H9 (cell line): ENCODE data around the gene FANK1. TPM values are rescaled to one million over a fixed set of nuclear protein-coding genes. Genes with fewer than 3 reads are reported as not detected.

ENCODE experiments used
- DNase-seq: peaks from one replicate; pipeline ENCODE4 v3.0.0-alpha.2; 2017
- H2AFZ ChIP-seq: one replicate; pipeline ENCODE4 v1.6.1; 2013; ENCODE audit warnings: mild to moderate bottlenecking, low read length, control low read depth, moderate library complexity
- H2AK5ac ChIP-seq: 2 replicates; pipeline ENCODE4 v1.6.1; 2013; ENCODE audit warnings: low read length, control low read depth, mixed read lengths; ENCODE audit not compliant: insufficient read length
- H2BK120ac ChIP-seq: one replicate; pipeline ENCODE4 v1.6.1; 2013; ENCODE audit warnings: low read depth, mild to moderate bottlenecking, low read length, control low read depth, inconsistent platforms; ENCODE audit not compliant: poor library complexity, severe bottlenecking
- H2BK12ac ChIP-seq: 2 replicates; pipeline ENCODE4 v1.6.1; 2013; ENCODE audit warnings: low read length, control low read depth, mixed read lengths, low read depth; ENCODE audit not compliant: insufficient read length
- H2BK15ac ChIP-seq: 2 replicates; pipeline ENCODE4 v1.6.1; 2013; ENCODE audit warnings: low read depth, low read length, control low read depth
- H2BK20ac ChIP-seq: one replicate; pipeline ENCODE4 v1.6.1; 2013; ENCODE audit warnings: low read depth, mild to moderate bottlenecking, low read length, control low read depth, inconsistent platforms; ENCODE audit not compliant: poor library complexity, severe bottlenecking
- H2BK5ac ChIP-seq: 2 replicates; pipeline ENCODE4 v1.6.1; 2013; ENCODE audit warnings: low read length, control low read depth, mixed read lengths; ENCODE audit not compliant: insufficient read length
- H3K14ac ChIP-seq: 2 replicates; pipeline ENCODE4 v1.6.1; 2013; ENCODE audit warnings: low read length, control low read depth; ENCODE audit not compliant: insufficient read depth
- H3K18ac ChIP-seq: 2 replicates; pipeline ENCODE4 v1.6.1; 2013; ENCODE audit warnings: low read depth, mild to moderate bottlenecking, mixed read lengths, low read length, control low read depth; ENCODE audit not compliant: insufficient read length
- H3K23ac ChIP-seq: 2 replicates; pipeline ENCODE4 v1.6.1; 2013; ENCODE audit warnings: low read length, control low read depth, mixed read lengths, low read depth; ENCODE audit not compliant: insufficient read length
- H3K23me2 ChIP-seq: 2 replicates; pipeline ENCODE4 v1.6.1; 2013; ENCODE audit warnings: low read depth, mild to moderate bottlenecking, mixed read lengths, low read length, control low read depth; ENCODE audit not compliant: insufficient read length, poor library complexity, severe bottlenecking
- H3K27ac ChIP-seq: 2 replicates; pipeline ENCODE4 v1.5.1; 2013; ENCODE audit warnings: low read length, control low read depth, mixed read lengths, low read depth; ENCODE audit not compliant: insufficient read length
- H3K27me3 ChIP-seq: 2 replicates; pipeline ENCODE4 v1.6.1; 2013; ENCODE audit warnings: low read length, control low read depth, inconsistent platforms; ENCODE audit not compliant: insufficient read depth
- H3K4ac ChIP-seq: 2 replicates; pipeline ENCODE4 v1.6.1; 2013; ENCODE audit warnings: low read depth, mild to moderate bottlenecking, control low read depth, inconsistent platforms, low read length, moderate library complexity
- H3K4me1 ChIP-seq: 2 replicates; pipeline ENCODE4 v1.6.1; 2013; ENCODE audit warnings: low read length, control low read depth, inconsistent platforms; ENCODE audit not compliant: insufficient read depth
- H3K4me2 ChIP-seq: 2 replicates; pipeline ENCODE4 v1.6.1; 2013; ENCODE audit warnings: low read length, control low read depth, mixed read lengths; ENCODE audit not compliant: insufficient read length, insufficient read depth
- H3K56ac ChIP-seq: 2 replicates; pipeline ENCODE4 v1.6.1; 2013; ENCODE audit warnings: low read depth, mild to moderate bottlenecking, mixed read lengths, low read length, control low read depth; ENCODE audit not compliant: insufficient read length
- H3K79me1 ChIP-seq: 2 replicates; pipeline ENCODE4 v1.6.1; 2013; ENCODE audit warnings: low read depth, mild to moderate bottlenecking, moderate library complexity, low read length, control low read depth, inconsistent platforms; ENCODE audit not compliant: insufficient read depth, poor library complexity, severe bottlenecking
- H3K79me2 ChIP-seq: 2 replicates; pipeline ENCODE4 v1.6.1; 2013; ENCODE audit warnings: low read length, control low read depth, inconsistent platforms; ENCODE audit not compliant: insufficient read depth
- H3K9ac ChIP-seq: 2 replicates; pipeline ENCODE4 v1.6.1; 2013; ENCODE audit warnings: low read length, control low read depth, mixed read lengths; ENCODE audit not compliant: insufficient read length; ENCODE audit errors: extremely low read depth
- H3K9me3 ChIP-seq: one replicate; pipeline ENCODE4 v1.6.1; 2013; ENCODE audit warnings: low read depth, low read length, inconsistent platforms; ENCODE audit not compliant: control insufficient read depth
- H3T11ph ChIP-seq: one replicate; pipeline ENCODE4 v1.6.1; 2013; ENCODE audit warnings: mild to moderate bottlenecking, low read length, control low read depth, inconsistent platforms
- H4K20me1 ChIP-seq: one replicate; pipeline ENCODE4 v1.6.1; 2013; ENCODE audit not compliant: control insufficient read depth, insufficient read length, insufficient read depth
- H4K5ac ChIP-seq: 2 replicates; pipeline ENCODE4 v1.6.1; 2013; ENCODE audit warnings: low read depth, mild to moderate bottlenecking, mixed read lengths, low read length, control low read depth; ENCODE audit not compliant: insufficient read length
- H4K8ac ChIP-seq: replicated peaks from 2 replicates; pipeline ENCODE4 v1.6.1; 2013; ENCODE audit warnings: low read length, control low read depth, mixed read lengths, low read depth; ENCODE audit not compliant: insufficient read length
- H4K91ac ChIP-seq: 2 replicates; pipeline ENCODE4 v1.6.1; 2013; ENCODE audit warnings: low read depth, mild to moderate bottlenecking, moderate library complexity, mixed read lengths, low read length, control low read depth; ENCODE audit not compliant: insufficient read length
- H3K27ac Mint-ChIP-seq, 3 experiments: 2 replicates in 2 of 3; 3 replicates in 1 of 3; pipeline ENCODE4 v1.8.0; 2020 to 2021; ENCODE audit warnings: mixed read lengths in 3 of 3, mild to moderate bottlenecking in 1 of 3, moderate library complexity in 1 of 3
- H3K27me3 Mint-ChIP-seq: 2 replicates; pipeline ENCODE4 v1.8.0; 2021; ENCODE audit warnings: low read depth, mild to moderate bottlenecking, moderate library complexity, mixed read lengths
- H3K36me3 Mint-ChIP-seq, 3 experiments: 2 replicates in 2 of 3; 3 replicates in 1 of 3; pipeline ENCODE4 v1.8.0; 2020 to 2021; ENCODE audit warnings: low read depth in 3 of 3, mixed read lengths in 3 of 3; ENCODE audit not compliant: insufficient read depth in 1 of 3
- H3K4me1 Mint-ChIP-seq, 2 experiments: 2 replicates each; pipeline ENCODE4 v1.8.0; 2020; ENCODE audit warnings: mixed read lengths in 2 of 2
- H3K4me3 Mint-ChIP-seq, 2 experiments: 2 replicates in 1 of 2; 3 replicates in 1 of 2; pipeline ENCODE4 v1.8.0; 2020 to 2021; ENCODE audit warnings: mild to moderate bottlenecking in 2 of 2, mixed read lengths in 2 of 2, moderate library complexity in 1 of 2
- H3K9me3 Mint-ChIP-seq, 2 experiments: 2 replicates in 1 of 2; 3 replicates in 1 of 2; pipeline ENCODE4 v1.8.0; 2020; ENCODE audit warnings: mild to moderate bottlenecking in 2 of 2, mixed read lengths in 2 of 2, moderate library complexity in 1 of 2
- CTCF ChIP-seq: fragments of 200-600 bp; sonication (generic); conservative IDR thresholded peaks from 3 replicates; pipeline ENCODE4 v1.8.0; 2021; ENCODE audit warnings: antibody characterized with exemption, mild to moderate bottlenecking
- WGBS: extraction: QIAGEN DNeasy Blood & Tissue Kit; methylation state at CpG from one replicate; pipeline ENCODE4 v1.1.7; 2013; ENCODE audit warnings: missing lambda C conversion rate, low lambda C conversion rate, mixed read lengths; ENCODE audit not compliant: insufficient read length; ENCODE audit errors: extremely low coverage; 5-methylcytosine and 5-hydroxymethylcytosine counted together
- total RNA-seq: library from RNA; stranded (reverse); gene quantifications from 2 replicates; pipeline ENCODE4 v1.2.1, GENCODE V29; 2021

FANK1 gene
- total RNA-seq, 1 experiment from 2014 or later: 0.68 TPM

GRCh38 chr10:126057494-126057893 is 161.1 kb downstream of the FANK1 start:
- no peak overlapping the region for H3K27ac ChIP-seq
- WGBS: no CpG with 5 or more reads among the region's 8 CpGs

More at GRCh38 chr10:126057494-126057893, 161.1 kb downstream of the FANK1 start:
- no peaks in the 10 kb centered on the region for H3K79me2 ChIP-seq
- H3K27me3 ChIP-seq: no peaks in the 10 kb centered on the region
- H3K23me2 ChIP-seq: no peaks in the 10 kb centered on the region
- no peaks in the 10 kb centered on the region for H4K20me1 ChIP-seq
- H3K4ac ChIP-seq: no peak overlapping the region
- H3T11ph ChIP-seq: no peak overlapping the region
- DNase-seq: no peak
- Mint-ChIP-seq H3K27ac (no peak overlapping the region), H3K36me3 (peaks cover 2 to 5% (median 3%) of the 10 kb centered on the region in 3 experiments; a peak in 2 of 7 replicates), H3K4me3 (no peak overlapping the region), H3K9me3 (peaks cover 3 to 5% of the 10 kb centered on the region in 2 experiments; a peak in 3 of 5 replicates), H3K4me1 (peaks cover 5 to 18% of the 10 kb centered on the region in 2 experiments; a peak in 3 of 4 replicates), H3K27me3 (no peaks in the 10 kb centered on the region; the same call in 1 of the 2 replicates)
- H4K8ac ChIP-seq: no peak overlapping the region
- H3K9ac ChIP-seq: no peak overlapping the region
- H3K4me2 ChIP-seq: no peak overlapping the region
- no peak overlapping the region for H2BK15ac ChIP-seq
- H2BK20ac ChIP-seq: no peak overlapping the region
- H3K18ac ChIP-seq: no peak overlapping the region
- H2AFZ ChIP-seq: no peak overlapping the region
- H3K4me1 ChIP-seq: no peaks in the 10 kb centered on the region
- no peak overlapping the region for H3K14ac ChIP-seq
- no peak overlapping the region for H4K91ac ChIP-seq
- H3K56ac ChIP-seq: no peak overlapping the region
- H3K9me3 ChIP-seq: no peaks in the 10 kb centered on the region
- TF ChIP-seq CTCF: no peak
- H2AK5ac ChIP-seq: no peak overlapping the region
- no peaks in the 10 kb centered on the region for H3K79me1 ChIP-seq
- no peak overlapping the region for H4K5ac ChIP-seq
- H2BK120ac ChIP-seq: no peak overlapping the region
- H2BK12ac ChIP-seq: no peak overlapping the region
- no peak overlapping the region for H3K23ac ChIP-seq
- no peak overlapping the region for H2BK5ac ChIP-seq
